AG09309 (cell line): Measurements from ENCODE around the gene SUV39H1.
"Not testable (repeated sequence)": the region's sequence is repeated elsewhere in the genome, so short reads cannot be mapped to it uniquely, and the experiment has no call there.

Source experiments
- DNase-seq: peaks from one replicate; pipeline ENCODE4 v3.0.0-alpha.2; 2010; ENCODE audit warnings: low read depth
- H3K4me3 ChIP-seq: 2 replicates; pipeline ENCODE4 v1.5.1; 2011; ENCODE audit warnings: mild to moderate bottlenecking, low read depth, low read length, moderate library complexity; ENCODE audit not compliant: control insufficient read depth
- CTCF ChIP-seq: IDR thresholded peaks from 2 replicates; pipeline ENCODE4 v1.5.1; 2011; ENCODE audit warnings: mild to moderate bottlenecking, low read depth, low read length, inconsistent platforms; ENCODE audit not compliant: insufficient read depth, control insufficient read depth; ENCODE audit errors: missing control alignments

The SUV39H1 gene

GRCh38 chrX:48665991-48666390, 30.5 kb upstream of the SUV39H1 start:
- no peak for TF ChIP-seq CTCF
- DNase-seq: no peak
- no peak overlapping the region for H3K4me3 ChIP-seq

GRCh38 chrX:48666649-48667048, 29.9 kb upstream of the SUV39H1 start:
- DNase-seq: no peak
- H3K4me3 ChIP-seq: no peak overlapping the region
- TF ChIP-seq CTCF: no peak

- DNase-seq: no peak
- TF ChIP-seq CTCF: no peak
Measured at GRCh38 chrX:48667509-48667908, 29.0 kb upstream of the SUV39H1 start.

GRCh38 chrX:48668187-48668586, 28.3 kb upstream of the SUV39H1 start:
- DNase-seq, H3K4me3 ChIP-seq: not testable (repeated sequence)

More at GRCh38 chrX:48667509-48667908, 29.0 kb upstream of the SUV39H1 start:
- no peak overlapping the region for H3K4me3 ChIP-seq

GRCh38 chrX:48676106-48676892, 20.2 kb upstream of the SUV39H1 start:
- peak overlapping the region; percentile 67 for H3K4me3 ChIP-seq
- DNase-seq: no peak
- no peak for TF ChIP-seq CTCF

- peak overlapping the region; percentile 67 for H3K4me3 ChIP-seq
- DNase-seq: no peak
- no peak for TF ChIP-seq CTCF
Measured at GRCh38 chrX:48676893-48677270, 19.7 kb upstream of the SUV39H1 start.

- no peak for DNase-seq
- TF ChIP-seq CTCF: no peak
- H3K4me3 ChIP-seq: no peak overlapping the region
Measured at GRCh38 chrX:48677516-48677915, 19.0 kb upstream of the SUV39H1 start.

GRCh38 chrX:48680467-48680866, 16.1 kb upstream of the SUV39H1 start:
- not testable (repeated sequence) for DNase-seq, H3K4me3 ChIP-seq

GRCh38 chrX:48680925-48681324, 15.6 kb upstream of the SUV39H1 start:
- not testable (repeated sequence) for DNase-seq, H3K4me3 ChIP-seq
